Sigmoid colon (tissue), 3 donors: ENCODE data around the gene GPATCH4.

Experiments
- CTCF ChIP-seq, 4 experiments: fragments of 450-650 bp in 3 of 4; fragments of 200-600 bp in 1 of 4; IDR thresholded peaks; one replicate each; pipeline ENCODE4 v1.5.1; 2016 to 2019; ENCODE audit warnings: antibody characterized with exemption in 4 of 4, mild to moderate bottlenecking in 3 of 4, moderate library complexity in 2 of 4
- POLR2A ChIP-seq, 2 donors: fragments of 450-650 bp; IDR thresholded peaks; one replicate each; pipeline ENCODE4 v1.6.1; 2016; ENCODE audit warnings: antibody characterized with exemption in 2 of 2, mild to moderate bottlenecking in 2 of 2, moderate library complexity in 2 of 2

GRCh38 chr1:156598125-156598524 lies 3.2 kb downstream of the GPATCH4 start:
- TF ChIP-seq CTCF (IDR thresholded peaks at IDR 0.05) (no peak), POLR2A (IDR thresholded peaks at IDR 0.05) (no peak)
